ENCODE data around the gene SLC6A2.
"Not testable (repeated sequence)": the region's sequence is repeated elsewhere in the genome, so short reads cannot be mapped to it uniquely, and the experiment has no call there.

The SLC6A2 gene

GRCh38 chr16:55655897-55656681 lies at the start of gene SLC6A2:
TSS of gene SLC6A2 (plus strand) at chr16:55655988. CDS start at chr16:55656695, 707 bp downstream.
- DNase-seq (ENCODE audit: low read depth in 2 of 2): no peak

- DNase-seq (ENCODE audit: low read depth in 2 of 2): no peak
These were observed 42.0 kb upstream of the SLC6A2 start for GRCh38 chr16:55613613-55614335.

GRCh38 chr16:55615071-55615470 lies 40.7 kb upstream of the SLC6A2 start:
- no peak for DNase-seq (ENCODE audit: low read depth in 2 of 2)

GRCh38 chr16:55615670-55616069 lies 40.1 kb upstream of the SLC6A2 start:
- not testable (repeated sequence) for DNase-seq (ENCODE audit: low read depth in 2 of 2)

- no peak for DNase-seq (ENCODE audit: low read depth in 2 of 2)
These were observed 34.0 kb upstream of the SLC6A2 start for GRCh38 chr16:55621771-55622170.

GRCh38 chr16:55622272-55622671 lies 33.5 kb upstream of the SLC6A2 start:
- DNase-seq (ENCODE audit: low read depth in 2 of 2): no peak

GRCh38 chr16:55622930-55623561 lies 32.7 kb upstream of the SLC6A2 start:
- DNase-seq (ENCODE audit: low read depth in 2 of 2): no peak

- DNase-seq (ENCODE audit: low read depth in 2 of 2): no peak
These were observed 32.1 kb upstream of the SLC6A2 start for GRCh38 chr16:55623640-55624039.

GRCh38 chr16:55624696-55625095 lies 31.1 kb upstream of the SLC6A2 start:
- no peak for DNase-seq (ENCODE audit: low read depth in 2 of 2)

- DNase-seq (ENCODE audit: low read depth in 2 of 2): no peak
These were observed 29.9 kb upstream of the SLC6A2 start for GRCh38 chr16:55625843-55626242.

- DNase-seq (ENCODE audit: low read depth in 2 of 2): no peak
These were observed 27.4 kb upstream of the SLC6A2 start for GRCh38 chr16:55628306-55628968.

GRCh38 chr16:55630774-55631173 lies 25.0 kb upstream of the SLC6A2 start:
- no peak for DNase-seq (ENCODE audit: low read depth in 2 of 2)

GRCh38 chr16:55632259-55632658 lies 23.5 kb upstream of the SLC6A2 start:
- no peak for DNase-seq (ENCODE audit: low read depth in 2 of 2)

- DNase-seq (ENCODE audit: low read depth in 2 of 2): no peak
These were observed 21.6 kb upstream of the SLC6A2 start for GRCh38 chr16:55634193-55634592.

GRCh38 chr16:55638256-55638655 lies 17.5 kb upstream of the SLC6A2 start:
- DNase-seq (ENCODE audit: low read depth in 2 of 2): no peak

- DNase-seq (ENCODE audit: low read depth in 2 of 2): no peak
These were observed 15.0 kb upstream of the SLC6A2 start for GRCh38 chr16:55640701-55641327.

- DNase-seq (ENCODE audit: low read depth in 2 of 2): no peak
These were observed 14.2 kb upstream of the SLC6A2 start for GRCh38 chr16:55641430-55642056.

GRCh38 chr16:55642611-55643010 lies 13.2 kb upstream of the SLC6A2 start:
- no peak for DNase-seq (ENCODE audit: low read depth in 2 of 2)

GRCh38 chr16:55643161-55643970 lies 12.4 kb upstream of the SLC6A2 start:
- DNase-seq (ENCODE audit: low read depth in 2 of 2): no peak

GRCh38 chr16:55645986-55646385 lies 9.8 kb upstream of the SLC6A2 start:
- no peak for DNase-seq (ENCODE audit: low read depth in 2 of 2)

Data from activated CD8-positive, alpha-beta memory T cell treated with anti-CD3 and anti-CD28 coated beads for 4 hours (primary cell).